Measurements from ENCODE around the gene CCDC146. TPM values are rescaled to one million over a fixed set of nuclear protein-coding genes. Genes with fewer than 3 reads are reported as not detected.
"Not testable (repeated sequence)": the region's sequence is repeated elsewhere in the genome, so short reads cannot be mapped to it uniquely, and the experiment has no call there.

Gene CCDC146
- total and polyA plus RNA-seq, 2 of the 13 experiments (the other 11 are each of a cell fraction or from before 2014, with no cell fraction given): 2.4 to 4.1 TPM

- H4K20me1 ChIP-seq (ENCODE audit: insufficient read depth, low read length); H3K27ac ChIP-seq (ENCODE audit: extremely low read length, insufficient read depth, low read length); H3K4me2 ChIP-seq (ENCODE audit: low read depth, low read length); CTCF ChIA-PET (ENCODE audit: low intra/inter-chr PET ratio, low total read pairs); H2AFZ ChIP-seq (ENCODE audit: low read length); ATAC-seq; H3K4me3 ChIP-seq (replicated peaks in 1 of 3; ENCODE audit: insufficient read depth in 1 of 3, low read depth in 2 of 3, low read length in 3 of 3); FAIRE-seq; H3K79me2 ChIP-seq (ENCODE audit: insufficient read depth, low read length); in situ Hi-C loops (cut with HindIII; ENCODE audit: extremely low pct_ligation_motif_present, low pct_unique_long_range_greater_than_20kb); DNase-seq (ENCODE audit: low spot score); H3K9ac ChIP-seq (ENCODE audit: insufficient read depth, low read depth, low read length); H3K27me3 ChIP-seq (ENCODE audit: control insufficient read depth in 1 of 2, insufficient read depth in 2 of 2, low read length in 2 of 2); BruUV-seq (replicated peaks); H3K36me3 ChIP-seq (replicated peaks in 1 of 2; ENCODE audit: control insufficient read depth in 1 of 2, insufficient read depth in 2 of 2, low read length in 2 of 2); intact Hi-C loops (cut with micrococcal nuclease; ENCODE audit: unreplicated experiment); H3K9me3 ChIP-seq (ENCODE audit: low read length); H3K4me1 ChIP-seq (ENCODE audit: insufficient read depth, low read length); POLR2A ChIA-PET: not testable (repeated sequence)
Observed at GRCh38 chr7:77228795-77229194, 106.4 kb downstream of the CCDC146 start.

- H3K9ac ChIP-seq (ENCODE audit: insufficient read depth, low read depth, low read length): no peak overlapping the region
- H3K27me3 ChIP-seq (ENCODE audit: control insufficient read depth in 1 of 2, insufficient read depth in 2 of 2, low read length in 2 of 2): no peaks in the 10 kb centered on the region
- H3K4me1 ChIP-seq (ENCODE audit: insufficient read depth, low read length): no peaks in the 10 kb centered on the region; the same call in 1 of the 2 replicates
- no peak overlapping the region for H3K4me3 ChIP-seq (replicated peaks in 1 of 3; ENCODE audit: insufficient read depth in 1 of 3, low read depth in 2 of 3, low read length in 3 of 3)
- H2AFZ ChIP-seq (ENCODE audit: low read length): no peak overlapping the region
- H3K79me2 ChIP-seq (ENCODE audit: insufficient read depth, low read length): no peaks in the 10 kb centered on the region
- BruUV-seq (replicated peaks): no TSS peak
- no peaks in the 10 kb centered on the region for H4K20me1 ChIP-seq (ENCODE audit: insufficient read depth, low read length)
- ATAC-seq (peak; percentile 53), FAIRE-seq (no peak), DNase-seq (ENCODE audit: low spot score) (no peak)
- in situ Hi-C loops (cut with HindIII; ENCODE audit: extremely low pct_ligation_motif_present, low pct_unique_long_range_greater_than_20kb) (no loop called here), intact Hi-C loops (cut with micrococcal nuclease; ENCODE audit: unreplicated experiment) (no loop called here)
- H3K9me3 ChIP-seq (ENCODE audit: low read length): no peaks in the 10 kb centered on the region
- POLR2A ChIA-PET: no interaction called here
- no peak overlapping the region for H3K27ac ChIP-seq (ENCODE audit: extremely low read length, insufficient read depth, low read length)
- H3K36me3 ChIP-seq (replicated peaks in 1 of 2; ENCODE audit: control insufficient read depth in 1 of 2, insufficient read depth in 2 of 2, low read length in 2 of 2): no peaks in the 10 kb centered on the region
- no peak overlapping the region for H3K4me2 ChIP-seq (ENCODE audit: low read depth, low read length)
- CTCF ChIA-PET (ENCODE audit: low intra/inter-chr PET ratio, low total read pairs): no interaction called here
- WGBS (ENCODE audit: low lambda C conversion rate): 17% methylated on average over 1 of the region's 2 CpGs
- TF ChIP-seq ZNF282 (IDR thresholded peaks at IDR 0.05; ENCODE audit: partially characterized antibody): no peak
- no peak for TF ChIP-seq ZNF644 (CRISPR knock-in tag; IDR thresholded peaks at IDR 0.05; ENCODE audit: low read depth)
- no peak for TF ChIP-seq SOX13 (IDR thresholded peaks at IDR 0.05)
- no peak for TF ChIP-seq SOX13 (CRISPR knock-in tag; conservative IDR thresholded peaks at IDR 0.05 in 1 of 2, IDR thresholded peaks at IDR 0.05 in 1 of 2)
- TF ChIP-seq HDAC6 (IDR thresholded peaks at IDR 0.05; ENCODE audit: low read depth, low read length): no peak
- no peak for TF ChIP-seq BHLHE40 (IDR thresholded peaks at IDR 0.05; ENCODE audit: low read length)
- TF ChIP-seq NONO (IDR thresholded peaks at IDR 0.05): no peak
- no peak for TF ChIP-seq NONO (CRISPR knock-in tag; conservative IDR thresholded peaks at IDR 0.05)
- no peak for TF ChIP-seq ZNF576 (CRISPR knock-in tag; IDR thresholded peaks at IDR 0.05)
- no peak for TF ChIP-seq FLYWCH1 (CRISPR knock-in tag; IDR thresholded peaks at IDR 0.05)
- TF ChIP-seq, protein P1, sequence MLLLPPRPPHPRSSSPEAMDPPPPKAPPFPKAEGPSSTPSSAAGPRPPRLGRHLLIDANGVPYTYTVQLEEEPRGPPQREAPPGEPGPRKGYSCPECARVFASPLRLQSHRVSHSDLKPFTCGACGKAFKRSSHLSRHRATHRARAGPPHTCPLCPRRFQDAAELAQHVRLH (CRISPR knock-in tag; IDR thresholded peaks at IDR 0.05; ENCODE audit: borderline replicate concordance, low read depth): no peak
- TF ChIP-seq ZNF740 (CRISPR knock-in tag; IDR thresholded peaks at IDR 0.05): no peak
- no peak for TF ChIP-seq MAFF (IDR thresholded peaks at IDR 0.05; ENCODE audit: low read depth, low read length)
- TF ChIP-seq ZNF563 (CRISPR knock-in tag; IDR thresholded peaks at IDR 0.05): no peak
- no peak for TF ChIP-seq ZNF441 (CRISPR knock-in tag; IDR thresholded peaks at IDR 0.05; ENCODE audit: borderline replicate concordance)
- TF ChIP-seq ADNP (CRISPR knock-in tag; IDR thresholded peaks at IDR 0.05): no peak
- TF ChIP-seq CTCF (CRISPR knock-in tag; IDR thresholded peaks at IDR 0.05): no peak
- no peak for TF ChIP-seq CHCHD3 (CRISPR knock-in tag; IDR thresholded peaks at IDR 0.05)
- TF ChIP-seq EHMT2 (IDR thresholded peaks at IDR 0.05; ENCODE audit: borderline replicate concordance, low read depth, low read length): no peak
Observed at GRCh38 chr7:77232467-77232866, 110.1 kb downstream of the CCDC146 start.
